Left hindlimb (tissue), 1 donor: ENCODE measurements around the gene GP1BA.
A peak's percentile ranks its signal among the peaks of the same experiment; 100 is the strongest.

Experiments used
- DNase-seq: peaks from one replicate; pipeline ENCODE4 v3.0.0-alpha.2; 2018

The GP1BA gene

DNA sequence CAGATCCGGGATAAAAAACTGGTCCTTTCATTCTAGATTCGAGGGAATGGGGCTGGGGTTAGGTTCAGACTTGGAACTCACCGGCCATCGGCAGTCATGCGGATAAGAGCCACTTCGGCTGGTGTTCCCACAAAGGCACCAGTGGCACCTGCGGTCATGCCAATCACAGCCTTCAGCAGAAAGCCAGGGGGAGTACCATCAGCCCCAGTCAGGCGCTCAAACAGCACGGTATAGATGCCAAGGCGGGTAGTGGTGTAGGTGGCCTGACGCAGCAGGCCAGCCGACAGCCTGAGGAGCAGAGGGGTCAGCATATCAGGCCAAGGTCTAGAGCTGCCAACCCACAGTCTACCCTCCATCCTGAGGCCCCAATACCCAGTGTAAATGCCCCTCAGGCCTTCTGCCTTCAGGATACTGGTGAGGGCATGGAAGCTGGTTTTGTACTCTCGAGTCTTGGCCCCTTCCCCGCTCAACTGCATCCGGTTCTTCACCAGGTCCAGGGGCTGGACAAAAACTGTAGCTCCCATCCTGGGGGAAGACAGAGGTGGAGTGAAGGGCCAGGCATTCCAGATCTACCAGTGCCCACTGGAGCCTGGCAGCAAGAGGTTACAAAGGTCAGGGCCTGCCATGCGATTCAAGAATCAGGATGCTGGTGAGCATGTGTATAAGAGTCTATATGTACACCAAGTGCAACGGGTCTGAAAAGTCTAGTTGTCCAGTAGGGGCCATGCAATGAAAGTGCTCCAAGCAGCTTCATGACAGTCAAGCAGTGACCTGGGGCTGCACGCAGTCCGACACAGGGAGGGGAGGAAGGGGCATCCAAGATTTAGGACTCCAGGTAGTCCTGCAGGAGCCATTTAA lies 6.8 kb downstream of the GP1BA start:
- DNase-seq: no peak

DNA sequence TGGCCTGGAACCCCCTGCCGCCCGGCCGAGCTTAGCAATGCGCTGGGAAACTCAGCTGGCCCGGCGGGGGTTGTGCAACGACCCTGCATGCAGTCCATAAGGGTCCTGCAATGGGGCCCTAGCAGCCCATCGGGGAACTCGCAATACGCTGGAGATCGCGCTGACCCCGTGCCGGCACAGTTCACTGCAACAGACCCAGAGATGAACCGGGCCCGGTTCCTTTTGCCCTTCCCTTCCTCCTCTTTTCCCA lies 7.4 kb downstream of the GP1BA start:
- no peak for DNase-seq

DNA sequence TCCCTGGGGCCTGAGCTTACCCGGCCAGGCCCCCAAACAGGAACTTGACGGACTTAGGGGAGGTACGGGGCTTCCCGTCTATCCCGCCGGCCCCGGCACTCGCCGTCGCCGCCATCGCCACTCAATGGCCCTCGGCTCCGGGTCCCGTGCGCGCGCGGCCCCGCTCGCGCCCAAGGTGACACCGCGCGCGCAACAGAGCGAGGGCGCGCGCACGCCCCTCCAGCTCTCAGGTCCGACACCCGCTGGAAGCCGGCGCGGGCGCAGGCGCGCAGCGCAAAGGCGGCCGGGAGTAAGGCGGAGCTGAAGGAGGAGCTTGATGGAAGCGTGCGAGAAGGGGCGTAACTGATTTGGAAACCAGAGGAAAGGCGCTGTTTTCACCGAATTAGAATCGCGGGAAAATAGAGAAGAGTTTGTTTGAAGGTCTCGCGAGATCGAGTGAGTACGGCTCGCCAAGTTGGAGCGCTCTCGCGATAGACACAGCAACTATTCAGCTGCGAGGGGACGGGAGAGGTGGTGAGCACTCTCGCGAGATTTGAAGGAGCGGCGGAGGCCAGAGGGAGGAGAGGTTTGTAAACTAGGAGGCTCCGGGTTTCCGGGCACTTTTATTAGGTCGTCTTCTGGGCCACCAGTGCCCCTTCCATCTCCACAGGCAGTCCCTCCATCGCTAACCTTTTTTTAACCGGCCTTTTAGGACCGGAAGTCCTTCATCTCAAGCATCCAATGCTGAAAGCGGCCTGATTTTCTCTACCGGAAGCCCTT lies 7.9 kb downstream of the GP1BA start, which contains the start of the genes RNF167 and SLC25A11:
RNF167 (plus strand) TSS at position 473 of the 759 bp plus-strand sequence. CDS start 642 bp downstream, outside the sequence.
SLC25A11 (minus strand) TSS at position 251 of the 759 bp plus-strand sequence; CDS start at position 115, 136 bp downstream.
- DNase-seq: peak; percentile 98

DNA sequence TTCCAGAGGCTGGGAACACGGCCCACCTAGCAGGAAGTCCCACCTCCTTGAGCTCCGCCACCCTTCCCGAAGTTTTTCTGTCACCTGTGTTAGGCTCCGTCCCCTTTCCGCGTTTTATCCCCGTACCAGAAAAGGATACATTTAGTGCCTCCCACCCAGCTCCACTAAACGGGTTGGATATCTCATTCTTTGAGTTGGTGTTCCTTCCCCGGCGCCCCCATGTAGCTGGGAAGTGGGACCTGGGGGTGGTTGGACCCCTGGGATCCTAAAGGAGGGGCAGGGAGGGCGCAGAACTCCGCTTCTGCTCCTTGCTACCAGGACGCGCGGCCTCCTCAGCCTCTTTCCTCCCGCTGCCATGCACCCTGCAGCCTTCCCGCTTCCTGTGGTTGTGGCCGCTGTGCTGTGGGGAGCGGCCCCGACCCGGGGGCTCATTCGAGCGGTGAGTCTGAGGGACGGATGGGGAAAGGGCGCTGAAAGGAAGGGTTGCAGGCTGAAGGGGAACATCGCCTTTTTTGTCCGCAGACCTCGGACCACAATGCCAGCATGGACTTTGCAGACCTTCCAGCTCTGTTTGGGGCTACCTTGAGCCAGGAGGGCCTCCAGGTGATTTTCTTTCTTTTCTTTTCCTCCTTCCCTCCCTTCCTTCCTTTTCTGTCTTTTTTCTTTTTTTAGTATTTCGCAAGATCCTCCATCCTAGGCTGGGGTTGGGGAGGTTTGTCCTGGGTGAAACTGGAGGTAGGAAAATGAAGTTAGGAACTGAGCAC lies 8.7 kb downstream of the GP1BA start:
- DNase-seq: no peak

DNA sequence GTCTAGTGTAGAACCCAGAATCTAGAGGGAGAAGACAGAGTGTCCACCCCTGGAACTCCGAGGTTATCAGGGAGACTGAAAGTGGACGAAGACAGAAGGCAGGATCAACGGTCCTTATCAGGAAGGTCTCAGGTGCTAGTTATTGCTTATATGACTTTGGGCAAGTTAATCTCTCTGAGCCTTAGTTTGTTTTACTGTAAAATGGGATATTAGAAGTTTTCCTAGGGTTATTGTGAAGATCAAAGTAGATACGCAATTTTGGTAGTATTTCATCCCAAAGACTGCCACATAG lies 9.2 kb downstream of the GP1BA start:
- no peak for DNase-seq

DNA sequence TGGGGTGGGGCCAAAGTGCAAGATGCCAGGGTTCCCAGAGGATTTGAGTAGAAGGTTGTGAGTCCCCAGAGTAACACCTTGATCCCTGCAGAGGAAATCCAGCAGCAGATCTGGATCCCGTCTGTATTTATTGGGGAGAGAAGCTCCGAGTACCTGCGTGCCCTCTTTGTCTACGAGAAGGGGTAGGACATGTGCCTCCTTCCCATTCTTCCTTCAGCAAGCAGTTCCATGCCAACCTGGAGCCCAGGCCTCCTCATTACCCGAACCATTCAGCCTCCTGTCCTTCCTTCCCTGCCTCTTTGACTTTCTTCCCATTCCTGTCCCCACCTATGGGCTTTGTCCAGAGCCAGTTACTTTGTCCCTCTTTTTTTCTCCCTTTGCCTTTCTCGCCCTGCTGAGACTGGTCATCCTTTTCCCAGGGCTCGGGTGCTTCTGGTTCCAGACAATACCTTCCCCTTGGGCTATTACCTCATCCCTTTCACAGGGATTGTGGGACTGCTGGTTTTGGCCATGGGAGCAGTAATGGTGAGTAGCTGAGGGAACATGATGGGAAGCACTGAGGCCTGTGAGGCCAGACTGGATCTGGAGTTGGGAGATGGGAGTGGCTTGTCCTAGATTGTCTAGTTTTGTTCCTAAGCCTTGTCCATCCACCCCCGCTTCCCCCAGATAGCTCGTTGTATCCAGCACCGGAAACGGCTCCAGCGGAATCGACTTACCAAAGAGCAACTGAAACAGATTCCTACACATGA lies 10.9 kb downstream of the GP1BA start:
- DNase-seq: no peak

DNA sequence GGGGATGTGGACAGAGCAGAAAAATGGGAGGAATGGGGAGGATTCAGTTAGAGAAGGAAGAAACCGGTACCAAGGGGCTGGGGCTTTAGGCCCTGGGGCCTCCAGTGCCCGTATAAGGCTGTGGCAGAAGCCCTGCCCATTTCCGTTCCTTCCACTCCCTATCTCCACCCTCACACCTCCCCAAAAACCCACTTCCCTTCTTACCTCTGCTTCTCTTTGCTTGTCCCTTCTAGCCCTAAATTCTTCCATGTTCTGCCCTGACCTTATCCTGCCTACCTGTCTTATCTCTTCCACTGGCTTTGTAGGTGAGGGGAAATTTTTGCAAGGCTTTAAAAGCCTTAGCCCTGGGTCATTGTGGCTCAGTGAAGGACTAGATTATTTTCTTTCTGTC lies 12.1 kb downstream of the GP1BA start:
- no peak for DNase-seq

DNA sequence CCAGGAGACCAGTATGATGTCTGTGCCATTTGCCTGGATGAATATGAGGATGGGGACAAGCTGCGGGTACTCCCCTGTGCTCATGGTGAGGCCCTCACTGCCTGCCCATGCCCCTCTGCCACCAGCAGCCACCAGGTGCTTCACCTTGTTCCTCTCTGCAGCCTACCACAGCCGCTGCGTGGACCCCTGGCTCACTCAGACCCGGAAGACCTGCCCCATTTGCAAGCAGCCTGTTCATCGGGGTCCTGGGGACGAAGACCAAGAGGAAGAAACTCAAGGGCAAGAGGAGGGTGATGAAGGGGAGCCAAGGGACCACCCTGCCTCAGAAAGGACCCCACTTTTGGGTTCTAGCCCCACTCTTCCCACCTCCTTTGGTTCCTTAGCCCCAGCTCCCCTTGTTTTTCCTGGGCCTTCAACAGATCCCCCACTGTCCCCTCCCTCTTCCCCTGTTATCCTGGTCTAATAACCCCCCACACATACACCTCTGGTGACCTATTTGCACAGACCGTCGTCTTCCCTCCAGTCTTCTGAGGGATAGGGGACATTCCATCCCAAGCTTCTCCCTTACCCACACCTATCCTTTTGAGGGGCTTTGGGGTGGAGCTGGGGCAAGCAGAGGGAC lies 12.6 kb downstream of the GP1BA start:
- DNase-seq: no peak

DNA sequence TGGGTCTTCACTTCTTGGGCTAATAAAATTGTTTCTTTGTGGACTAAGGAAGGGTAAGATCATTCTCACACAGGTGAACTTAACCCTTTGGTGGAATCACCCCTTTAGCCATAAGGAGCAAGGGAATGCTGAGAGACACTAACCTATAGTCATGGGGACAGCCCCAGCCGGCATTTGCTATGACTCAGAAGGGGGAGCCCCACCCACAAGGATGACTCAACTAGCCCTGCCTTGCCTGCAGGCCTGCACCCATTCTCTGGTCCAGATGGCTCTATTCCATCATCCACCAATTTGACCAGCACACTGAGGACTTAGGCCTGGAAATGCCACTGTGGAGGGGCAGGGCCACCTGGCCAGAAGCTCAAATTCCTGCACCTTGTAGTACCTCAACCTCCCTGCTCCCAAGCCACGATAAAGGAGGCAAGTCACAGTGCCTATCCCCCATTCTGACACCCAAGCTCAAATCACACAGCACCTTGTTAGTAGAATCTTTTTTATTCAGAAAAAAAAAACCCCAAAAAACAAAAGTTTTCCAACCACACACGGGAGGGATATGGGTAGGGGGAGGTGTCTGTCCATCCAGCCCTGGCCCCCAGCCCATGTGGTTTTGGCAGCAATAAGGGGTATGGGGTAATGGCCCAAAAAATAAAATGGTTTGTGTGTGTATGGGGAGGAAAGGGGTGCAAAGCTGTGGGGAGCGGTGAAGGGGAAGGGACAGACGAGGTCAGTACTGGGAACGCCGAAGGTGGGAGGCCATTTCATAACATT lies 13.3 kb downstream of the GP1BA start:
- no peak for DNase-seq

DNA sequence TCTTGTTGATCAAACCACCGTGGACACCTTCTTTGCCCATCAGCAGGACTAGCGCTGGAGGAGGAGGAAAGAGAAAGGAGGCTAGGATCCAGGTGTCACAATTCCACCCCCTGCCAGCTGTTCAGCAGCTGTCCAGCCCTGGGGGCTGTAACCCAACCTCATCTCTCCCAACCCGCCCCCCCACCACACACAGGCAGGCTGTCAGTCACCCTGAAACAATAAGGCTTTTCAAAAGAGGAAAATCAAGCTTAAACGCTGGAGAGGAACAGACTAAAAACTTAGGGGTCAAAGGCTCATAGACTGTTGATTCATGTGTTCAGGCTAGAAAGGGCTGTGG lies 13.8 kb downstream of the GP1BA start:
- no peak for DNase-seq

DNA sequence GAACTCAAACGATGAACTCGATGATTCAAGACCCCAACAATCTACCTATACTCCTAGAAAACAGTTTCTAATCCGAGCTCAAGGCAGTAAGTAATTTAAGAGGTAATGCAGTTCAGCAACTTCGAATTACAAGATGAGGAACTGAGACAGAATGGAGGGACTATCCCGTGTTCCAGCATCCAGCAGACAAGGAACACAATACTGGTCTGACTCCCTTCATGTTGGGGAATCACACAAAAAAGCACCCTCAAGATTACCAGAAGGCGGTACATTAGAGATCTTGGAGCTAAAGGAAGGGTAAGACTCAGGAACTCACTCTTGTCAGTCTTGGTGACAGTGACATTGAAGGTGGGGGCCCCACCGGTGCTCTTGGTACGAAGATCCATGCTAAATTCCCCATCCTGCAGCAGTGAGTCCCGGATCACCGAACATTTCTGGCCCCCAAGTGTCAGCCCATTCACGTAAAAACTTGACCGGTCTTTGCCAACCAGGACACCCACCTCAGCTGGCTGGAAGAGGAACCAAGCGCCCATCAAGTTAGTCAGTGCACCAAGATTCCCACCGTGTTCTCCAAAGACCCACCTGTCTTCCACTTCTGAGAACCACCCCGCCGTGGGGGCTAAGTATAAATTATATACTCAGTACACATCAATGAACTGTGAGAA lies 14.4 kb downstream of the GP1BA start:
- DNase-seq: no peak

DNA sequence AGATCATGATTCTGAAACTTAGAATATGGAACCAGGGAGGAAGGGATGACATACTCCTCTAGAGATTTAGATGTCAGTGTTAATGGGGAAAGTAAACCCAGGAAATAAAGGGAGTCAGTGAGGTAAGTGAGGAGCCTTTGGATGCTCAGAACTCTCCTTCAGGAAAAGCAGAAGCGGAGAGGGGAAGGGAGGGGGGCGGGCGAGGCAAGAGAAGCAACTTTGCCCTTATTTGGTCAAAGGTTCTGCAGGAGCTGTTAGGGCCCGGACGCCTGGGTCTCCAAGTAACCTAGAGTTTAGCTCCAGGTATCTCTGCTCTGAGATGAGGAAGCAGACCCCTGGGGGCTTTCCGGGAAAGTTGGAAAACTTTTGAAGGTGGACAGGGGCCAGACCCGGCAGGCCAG lies 14.9 kb downstream of the GP1BA start:
- no peak for DNase-seq

DNA sequence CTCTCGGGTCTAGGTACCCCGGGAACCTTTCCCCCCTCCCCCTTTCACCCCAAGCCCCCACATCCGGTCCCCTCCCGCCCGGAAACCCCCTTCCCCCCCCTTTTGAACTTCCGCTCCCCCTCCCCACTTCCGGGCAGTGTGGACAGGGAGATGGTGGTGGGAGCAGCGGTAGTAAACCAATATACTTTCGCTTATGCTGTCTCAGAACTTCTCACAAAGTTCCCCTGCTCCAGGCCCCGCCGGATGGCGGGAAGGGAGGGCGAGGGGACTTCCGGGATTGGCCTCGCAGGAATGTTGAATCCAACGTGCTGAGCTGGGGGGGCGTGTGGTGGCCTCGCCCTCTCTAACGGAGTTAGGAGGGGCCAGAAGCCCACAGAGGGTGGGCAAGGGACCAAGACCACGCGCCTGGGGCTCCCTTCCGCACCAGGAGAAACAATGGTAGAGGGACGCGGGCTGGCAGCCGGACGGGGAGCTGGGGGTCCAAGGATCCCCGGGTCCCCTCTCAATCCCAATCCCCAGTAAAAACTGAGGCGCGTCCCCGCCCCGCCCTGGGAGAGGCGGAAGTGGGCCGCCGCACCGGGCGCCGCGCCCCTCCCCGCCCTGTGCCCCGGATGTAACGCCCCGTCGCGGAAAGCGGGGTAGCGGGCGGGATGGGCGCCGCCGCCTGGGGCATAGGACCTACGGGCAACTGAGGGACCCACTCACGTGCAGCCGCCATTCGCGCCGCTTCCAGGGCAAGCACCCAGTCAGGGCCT lies 15.5 kb downstream of the GP1BA start:
- peak; percentile 84 for DNase-seq

DNA sequence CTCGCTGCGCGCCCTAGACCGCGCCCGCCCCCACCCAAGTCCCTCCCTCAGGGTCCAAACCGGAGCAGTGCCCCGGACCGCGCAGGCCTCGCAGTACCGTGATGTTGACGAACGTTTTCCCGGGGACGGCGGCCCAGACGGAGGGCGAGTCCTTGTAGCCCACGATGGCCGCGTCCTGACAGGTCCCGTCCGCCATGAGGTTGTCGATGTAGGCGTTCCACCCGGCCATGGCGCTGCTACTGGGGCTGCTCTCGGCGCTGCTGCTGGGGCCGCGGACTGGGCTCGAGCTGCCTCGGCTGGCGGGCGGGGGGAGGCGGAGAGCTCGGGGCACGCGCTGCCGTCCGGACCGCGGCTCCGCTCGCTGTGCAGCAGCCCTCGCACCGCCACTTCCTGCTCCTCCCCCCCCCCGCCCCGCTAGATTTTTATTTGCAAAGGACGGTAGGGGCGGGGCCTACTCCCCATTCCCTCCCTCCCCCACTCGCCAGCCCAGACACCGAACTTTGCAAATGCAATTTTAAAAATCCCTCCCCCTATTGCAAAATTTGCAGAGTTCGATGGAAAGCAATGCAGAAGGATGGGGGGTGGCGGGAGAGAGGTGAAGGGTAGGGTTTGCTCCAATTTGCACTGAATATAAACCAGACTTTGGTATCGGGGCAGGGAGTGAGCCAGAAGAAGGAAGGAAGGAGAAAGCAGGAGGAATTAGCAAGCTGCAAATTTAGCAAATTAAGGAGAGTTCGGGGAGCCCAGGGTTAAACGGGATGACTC lies 16.3 kb downstream of the GP1BA start, which contains the start of gene PFN1:
PFN1 (minus strand) TSS at position 365 of the 765 bp plus-strand sequence; CDS start at position 229, 136 bp downstream.
- peak; percentile 94 for DNase-seq

DNA sequence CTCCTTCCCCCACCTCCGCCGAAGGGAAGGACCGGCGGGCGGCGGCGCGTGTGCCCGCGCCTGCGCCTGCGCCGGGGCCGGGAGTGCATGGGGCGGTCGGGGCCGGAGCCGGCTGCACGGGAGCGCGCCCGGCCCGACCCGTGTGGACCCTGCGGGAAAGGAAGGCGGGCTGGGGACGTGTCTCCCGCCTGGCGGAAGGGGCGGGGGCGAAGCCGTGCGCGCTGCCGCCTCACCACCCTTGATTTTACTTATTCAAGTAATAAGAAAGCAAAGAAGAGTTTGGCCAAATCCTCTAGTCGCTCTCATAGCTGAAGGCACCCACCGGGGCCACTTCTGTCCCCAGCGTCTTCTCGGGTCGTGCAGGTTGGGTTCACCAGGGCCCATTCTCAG lies 16.8 kb downstream of the GP1BA start:
- peak; percentile 92 for DNase-seq

DNA sequence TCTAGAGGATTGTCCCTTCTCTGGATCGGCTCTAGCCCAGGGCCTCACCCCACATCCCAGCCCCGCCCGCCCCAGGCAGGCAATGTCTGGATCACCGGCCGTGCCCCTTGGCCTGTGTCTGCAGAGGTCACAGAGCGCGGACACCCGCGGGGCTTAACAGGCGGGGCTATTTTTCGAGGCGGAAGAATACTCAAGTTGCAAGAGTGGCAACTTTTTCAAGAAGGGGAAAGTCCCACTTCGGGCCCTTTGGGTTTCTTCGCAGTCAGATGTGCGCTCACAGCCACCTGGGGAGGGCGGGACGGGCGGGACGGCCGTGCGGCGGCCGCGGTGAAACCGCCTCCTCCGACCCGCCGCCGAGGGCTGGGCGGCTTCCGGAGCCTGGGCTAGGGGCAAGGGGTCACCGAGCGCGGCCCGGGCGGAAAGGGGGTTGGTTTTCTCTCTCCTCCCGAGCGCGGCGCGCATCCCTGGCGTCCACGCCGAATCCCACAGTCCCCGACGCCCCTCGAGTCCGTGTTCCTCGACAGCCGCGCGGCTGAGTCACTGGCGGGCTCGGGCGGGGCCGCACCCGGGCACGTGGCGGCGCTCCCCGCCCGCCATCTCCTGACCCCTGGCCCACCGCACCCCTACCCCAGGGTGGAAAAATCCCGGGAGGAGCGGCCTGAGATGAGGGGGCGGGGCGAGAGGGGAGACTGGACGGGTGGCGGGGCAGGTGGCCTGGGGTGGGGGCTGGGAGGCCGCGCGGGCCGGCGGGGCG lies 17.4 kb downstream of the GP1BA start:
- DNase-seq: peak; percentile 79

DNA sequence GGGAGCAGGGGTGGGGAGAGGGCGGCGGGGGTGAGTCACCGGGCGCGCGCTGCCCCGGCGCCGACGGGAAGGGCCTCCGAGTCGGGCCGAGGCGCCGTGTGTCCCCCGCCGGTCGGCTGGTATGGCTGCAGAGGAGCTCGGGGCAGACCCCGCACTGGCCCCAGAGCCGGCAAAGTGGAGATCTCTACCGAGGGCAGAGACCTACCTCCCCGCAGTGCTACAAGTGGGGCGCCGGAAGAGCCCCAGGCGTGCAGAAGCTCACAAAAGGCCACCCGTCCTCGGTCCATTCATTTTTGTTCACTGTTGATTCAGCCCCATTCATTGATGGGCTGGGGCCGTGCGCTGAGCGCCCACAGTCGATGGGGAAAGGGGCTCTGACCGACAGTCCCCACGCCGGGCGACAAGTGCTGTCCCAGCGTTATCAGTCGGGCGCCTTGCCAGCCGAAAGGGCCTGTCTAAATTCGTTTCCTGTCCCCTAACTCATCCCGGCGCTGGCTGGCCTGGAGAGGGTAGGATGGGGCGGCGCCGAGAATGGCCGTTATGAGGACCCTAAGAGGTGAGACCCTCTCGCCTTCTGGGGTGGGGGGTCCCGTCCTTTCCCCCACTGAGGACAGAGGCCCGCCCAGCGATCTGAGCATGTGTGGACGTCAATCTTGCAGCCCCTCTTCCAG lies 18.1 kb downstream of the GP1BA start:
- peak; percentile 48 for DNase-seq

DNA sequence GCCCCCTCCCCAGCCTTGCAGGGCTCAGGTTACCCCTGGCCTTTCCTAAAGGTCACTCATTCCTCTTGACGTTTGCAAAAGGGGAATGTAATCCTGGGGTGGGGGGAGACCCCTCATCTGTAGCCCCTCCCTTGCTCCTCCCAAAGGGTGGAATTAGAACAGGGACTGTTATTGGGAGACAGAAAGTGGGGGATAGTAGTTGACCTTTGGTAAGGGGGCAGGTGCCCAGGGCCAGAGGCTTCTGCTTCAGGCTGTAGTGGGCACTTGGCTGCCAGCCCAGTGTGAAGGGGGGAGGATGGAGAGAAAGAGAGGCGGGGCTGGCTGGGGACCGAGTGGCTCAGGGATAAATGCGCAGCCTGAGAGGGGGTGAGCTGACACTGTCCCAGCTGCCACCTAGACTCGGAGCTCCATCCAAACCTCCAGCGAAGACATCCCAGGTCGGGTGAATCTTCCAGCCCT lies 18.7 kb downstream of the GP1BA start, which contains the start of gene ENO3:
ENO3 (plus strand) TSS at position 374 of the 459 bp plus-strand sequence. CDS start 711 bp downstream, outside the sequence.
- no peak for DNase-seq
